Measurements from ENCODE around the gene RMDN3. TPM values are rescaled to one million over a fixed set of nuclear protein-coding genes. Genes with fewer than 3 reads are reported as not detected.

Gene RMDN3
- total RNA-seq, 1 donor from 2014 or later = 17.3 TPM

DNA sequence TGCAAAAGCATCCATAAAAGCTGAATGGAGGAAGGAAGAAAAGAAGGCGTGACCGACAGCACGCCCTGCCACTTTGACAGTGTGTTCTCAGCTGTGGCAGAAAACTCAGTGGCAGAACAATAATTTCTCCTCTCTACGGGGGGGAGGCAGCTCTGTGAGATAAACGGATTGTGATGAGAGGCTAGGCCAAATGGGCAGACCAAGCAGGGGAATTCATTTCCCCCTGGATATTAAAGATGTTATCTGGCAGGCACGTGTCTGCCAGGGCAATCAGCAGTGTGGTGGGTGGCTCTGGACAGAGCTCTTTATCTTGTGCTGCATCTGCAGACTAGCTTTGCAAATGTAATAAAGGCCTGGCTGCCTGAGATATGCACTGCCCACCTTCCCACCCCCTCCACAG lies 1.9 kb upstream of the RMDN3 start:
- no peak for DNase-seq
- intact Hi-C loops (cut with DNase I) = loop anchor here (10.0 kb wide), 1 partner anchor 62 kb away; the partner anchor contains the start of gene RAD51
- no peak for ATAC-seq (ENCODE audit: poor library complexity)

DNA sequence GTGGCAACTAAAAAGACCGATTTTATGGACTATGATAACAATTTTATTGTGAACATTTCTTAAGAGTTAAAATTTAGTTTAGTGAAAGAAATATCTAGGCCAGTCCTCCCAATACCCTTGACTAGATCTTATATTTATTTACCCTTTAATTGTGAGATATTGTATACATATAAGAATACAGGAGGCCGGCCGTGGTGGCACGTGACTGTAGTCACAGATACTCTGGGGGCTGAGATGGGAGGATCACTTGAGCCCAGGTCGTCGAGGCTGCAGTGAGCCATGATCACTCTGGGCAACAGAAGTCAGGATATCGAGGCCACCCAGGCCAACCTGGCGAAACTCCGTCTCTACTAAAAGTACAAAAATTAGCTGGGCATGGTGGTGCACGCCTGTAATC lies 756 bp upstream of the RMDN3 start:
- ATAC-seq (ENCODE audit: poor library complexity) (no peak), DNase-seq (no peak)
- intact Hi-C loops (cut with DNase I) = loop anchor here (10.0 kb wide), 1 partner anchor 61 kb away; the partner anchor contains the start of gene RAD51

DNA sequence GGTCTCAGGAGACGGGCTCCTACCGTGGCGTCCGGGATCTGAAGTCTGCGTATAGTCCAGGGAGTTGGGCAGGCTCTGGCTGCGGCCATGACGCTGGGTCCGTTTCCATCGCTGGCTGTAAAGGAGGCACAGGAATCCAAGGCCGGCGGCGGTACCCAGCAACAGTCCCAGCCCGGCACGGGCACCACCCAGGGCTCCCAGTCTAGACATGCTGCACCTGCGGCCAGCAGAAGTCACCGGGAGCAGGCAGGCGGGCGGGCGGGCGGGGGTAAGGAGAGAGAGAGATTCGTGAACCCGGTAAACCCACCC lies 526 bp downstream of the RMDN3 start:
- DNase-seq (no peak), ATAC-seq (ENCODE audit: poor library complexity) (peak; percentile 54)
- intact Hi-C loops (cut with DNase I) = loop anchor here (10.0 kb wide), 1 partner anchor 60 kb away; the partner anchor contains the start of gene RAD51

DNA sequence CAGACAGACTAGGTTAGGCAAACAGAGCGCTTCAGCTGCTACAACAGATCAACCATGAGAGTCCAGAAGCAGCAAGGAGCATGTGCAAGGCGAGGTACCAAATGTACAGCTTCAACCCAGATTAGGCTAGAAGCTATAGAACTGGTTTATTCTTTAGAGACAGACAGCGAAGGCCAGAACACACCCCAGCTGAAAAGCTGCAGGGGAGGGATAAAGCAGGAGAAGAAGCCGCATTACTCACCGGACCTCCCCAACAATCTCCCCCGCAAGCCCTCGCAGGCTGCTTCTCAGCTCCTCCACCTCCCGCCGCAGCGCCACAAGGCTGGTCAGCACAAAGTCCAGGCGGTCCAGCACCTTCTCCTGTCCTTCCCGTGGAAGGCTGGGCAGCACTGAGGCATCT lies 3.3 kb downstream of the RMDN3 start:
- no peak for ATAC-seq (ENCODE audit: poor library complexity)
- DNase-seq = no peak
- intact Hi-C loops (cut with DNase I) = loop anchor here (10.0 kb wide), 1 partner anchor 57 kb away; the partner anchor contains the start of gene RAD51

DNA sequence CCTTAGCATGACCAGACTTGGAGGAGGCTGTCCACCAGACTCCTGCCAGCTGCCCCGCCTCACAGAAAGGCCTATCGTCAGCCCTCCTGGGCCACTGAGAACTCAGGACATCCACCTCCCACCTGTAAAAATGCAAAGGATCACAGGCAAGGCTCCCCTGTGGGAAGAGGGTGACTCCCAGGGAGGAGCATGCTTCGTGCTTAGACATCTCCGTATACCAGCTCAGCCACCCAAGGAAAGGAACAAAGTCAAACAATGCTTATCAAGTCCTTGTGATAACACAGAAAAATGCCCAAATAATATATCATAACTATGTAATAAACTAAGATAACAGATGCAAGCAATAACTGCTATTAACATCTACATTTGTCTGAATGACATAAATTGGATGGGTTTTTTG lies 4.2 kb downstream of the RMDN3 start:
- intact Hi-C loops (cut with DNase I) = loop anchor here (10.0 kb wide), 1 partner anchor 56 kb away; the partner anchor contains the start of gene RAD51
- ATAC-seq (ENCODE audit: poor library complexity) (no peak), DNase-seq (no peak)

DNA sequence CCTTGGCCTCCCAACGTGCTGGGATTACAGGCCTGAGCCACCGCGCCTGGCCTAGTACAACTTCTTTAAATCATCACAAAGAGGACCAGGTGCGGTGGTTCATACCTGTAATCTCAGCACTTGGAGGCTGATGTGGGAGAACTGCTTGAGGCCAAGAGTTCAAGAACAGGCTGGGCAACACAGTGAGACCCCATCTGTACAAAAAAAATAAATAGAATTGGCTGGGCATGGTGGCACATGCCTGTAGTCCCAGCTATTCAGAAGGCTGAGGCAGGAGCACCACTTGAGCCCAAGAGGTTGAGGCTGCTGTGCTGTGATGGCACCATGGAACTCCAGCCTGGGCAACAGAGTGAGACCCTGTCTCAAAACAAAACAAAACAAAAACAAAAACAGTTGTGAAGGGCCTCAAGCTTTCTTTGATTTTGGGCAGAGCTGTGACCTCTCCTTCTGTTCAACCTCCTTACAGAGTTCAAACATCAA lies 5.9 kb downstream of the RMDN3 start:
- ATAC-seq (ENCODE audit: poor library complexity) (no peak), DNase-seq (no peak)
- intact Hi-C loops (cut with DNase I) = no loop called here

DNA sequence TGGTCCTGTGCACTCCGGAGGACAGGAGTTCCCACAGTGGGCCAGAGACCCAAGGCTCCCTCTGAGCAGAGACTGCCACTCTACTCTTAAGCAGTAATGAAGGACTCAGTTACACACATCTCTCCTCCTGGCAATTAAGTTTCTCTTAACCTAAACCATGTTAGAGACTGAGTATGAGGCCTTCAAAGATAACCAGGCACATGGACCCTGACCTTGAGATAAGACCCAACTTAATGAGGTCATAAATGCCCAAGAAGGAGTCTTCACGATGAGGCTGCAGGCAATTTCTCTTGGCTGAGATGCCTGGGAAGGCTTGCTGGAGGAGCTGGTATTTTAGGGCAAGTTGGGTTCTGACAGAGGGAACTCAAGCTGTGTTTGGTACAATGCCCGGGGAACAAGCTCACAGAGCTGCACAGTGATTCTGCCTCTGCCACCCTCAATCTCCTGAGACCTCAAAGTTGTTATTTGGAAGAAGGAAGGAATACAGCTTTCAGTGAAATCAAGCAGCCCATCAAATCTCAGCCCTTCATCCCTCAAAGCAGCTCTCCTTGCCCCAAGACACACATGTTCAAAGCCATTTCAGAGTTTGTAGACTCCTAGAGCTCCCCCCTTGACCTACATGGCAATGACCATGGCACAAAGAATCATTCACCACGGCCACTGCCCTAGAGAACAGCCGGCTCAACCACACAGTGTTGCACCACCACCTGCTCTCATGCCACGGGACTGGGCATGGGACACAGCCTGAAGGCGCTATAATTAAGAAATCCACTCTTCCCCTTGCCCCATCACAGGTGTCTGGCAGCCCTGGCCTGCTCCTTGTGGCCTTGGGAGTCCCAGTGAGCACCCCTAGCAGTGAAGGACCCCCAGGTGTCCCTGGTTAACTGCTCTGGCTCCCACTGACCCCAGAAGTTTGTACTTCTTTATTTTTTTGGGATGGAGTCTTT lies 7.1 kb downstream of the RMDN3 start:
- ATAC-seq (ENCODE audit: poor library complexity) = no peak
- no peak for DNase-seq
- intact Hi-C loops (cut with DNase I) = no loop called here

DNA sequence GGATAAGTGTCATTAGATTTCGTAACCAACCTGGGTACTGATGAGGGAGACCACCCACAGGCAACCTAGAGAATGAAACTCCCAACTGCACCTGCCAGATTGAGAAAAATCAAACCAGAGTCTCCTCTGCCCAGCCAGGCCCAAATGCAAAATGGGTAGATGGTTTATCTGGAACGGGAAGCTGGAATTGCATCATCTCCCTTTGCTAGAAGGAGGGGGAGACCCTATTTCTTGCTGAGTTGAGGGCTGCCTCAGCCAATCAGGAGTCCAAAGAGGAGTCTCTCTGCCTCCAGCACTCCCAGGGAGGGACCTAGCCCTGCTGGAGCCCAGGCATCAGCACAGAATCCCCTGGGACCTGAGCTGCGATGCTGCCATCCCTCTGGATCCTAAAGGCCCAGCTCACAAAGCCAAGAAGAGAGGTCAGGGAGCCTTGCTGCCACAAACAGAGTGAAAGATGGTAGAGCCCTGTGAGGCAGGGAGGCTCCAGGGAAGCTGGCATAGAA lies 8.1 kb downstream of the RMDN3 start:
- intact Hi-C loops (cut with DNase I) = no loop called here
- DNase-seq (no peak), ATAC-seq (ENCODE audit: poor library complexity) (peak; percentile 36)

DNA sequence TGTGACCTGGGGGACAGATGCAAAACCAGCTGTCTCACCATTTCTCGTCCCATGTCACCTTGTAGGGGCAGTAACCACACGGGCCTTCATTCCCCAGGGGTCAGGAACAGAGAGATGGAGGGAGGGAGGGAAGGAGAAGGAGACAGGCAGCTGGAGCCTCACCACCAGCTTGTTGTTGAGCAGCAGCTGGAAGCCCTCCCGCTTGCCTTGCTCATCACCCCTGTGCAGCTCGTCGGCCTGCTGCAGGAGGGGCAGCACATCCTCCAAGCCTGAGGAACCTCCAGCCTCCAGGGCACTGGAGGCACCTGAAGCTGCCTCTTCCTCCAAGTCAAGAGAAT lies 10.3 kb downstream of the RMDN3 start:
- DNase-seq (no peak), ATAC-seq (ENCODE audit: poor library complexity) (no peak)
- intact Hi-C loops (cut with DNase I) = no loop called here

DNA sequence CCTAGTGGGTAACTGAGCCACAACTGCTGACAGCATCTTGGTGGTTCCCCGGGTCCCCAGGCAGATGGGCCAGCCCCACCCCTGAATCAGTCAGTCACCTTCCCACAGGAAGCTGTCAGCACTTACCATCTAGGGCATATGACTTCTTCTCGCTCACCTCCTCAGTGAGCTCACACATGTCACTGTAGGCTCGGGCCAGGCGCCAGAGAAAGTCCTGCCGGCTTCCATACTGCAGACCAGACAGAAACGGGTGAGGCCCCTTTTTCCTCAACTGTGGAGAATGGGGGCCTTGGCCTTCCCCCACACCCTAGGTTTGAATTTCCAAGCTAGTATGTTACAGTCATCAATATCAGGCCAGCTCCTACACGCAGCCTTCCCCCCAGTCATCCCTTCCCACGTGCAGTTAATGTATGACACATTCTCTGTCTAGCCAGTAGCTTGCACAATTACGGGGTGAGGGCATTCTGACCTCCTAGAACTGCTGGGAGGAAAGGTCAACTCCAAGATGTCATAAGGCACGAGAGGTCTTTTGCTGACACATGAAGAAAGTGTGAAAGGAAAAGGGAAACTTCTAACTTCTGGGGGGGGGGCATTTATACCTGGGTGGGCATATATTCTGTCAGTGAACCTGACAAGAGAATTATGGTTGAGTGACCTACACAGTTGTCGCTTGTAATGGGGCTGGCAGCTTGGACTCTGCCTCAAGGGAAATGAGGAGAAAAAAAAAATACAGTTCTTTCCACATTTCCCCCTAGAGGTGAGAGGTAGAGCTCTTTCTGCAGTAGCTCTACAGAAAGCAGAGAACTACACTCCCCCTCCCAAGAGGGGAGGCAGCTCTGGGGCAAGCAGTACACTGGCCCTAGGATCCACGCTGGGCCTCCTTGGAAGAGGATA lies 10.9 kb downstream of the RMDN3 start:
- intact Hi-C loops (cut with DNase I) = no loop called here
- DNase-seq = peak; percentile 52
- peak; percentile 57 for ATAC-seq (ENCODE audit: poor library complexity)

DNA sequence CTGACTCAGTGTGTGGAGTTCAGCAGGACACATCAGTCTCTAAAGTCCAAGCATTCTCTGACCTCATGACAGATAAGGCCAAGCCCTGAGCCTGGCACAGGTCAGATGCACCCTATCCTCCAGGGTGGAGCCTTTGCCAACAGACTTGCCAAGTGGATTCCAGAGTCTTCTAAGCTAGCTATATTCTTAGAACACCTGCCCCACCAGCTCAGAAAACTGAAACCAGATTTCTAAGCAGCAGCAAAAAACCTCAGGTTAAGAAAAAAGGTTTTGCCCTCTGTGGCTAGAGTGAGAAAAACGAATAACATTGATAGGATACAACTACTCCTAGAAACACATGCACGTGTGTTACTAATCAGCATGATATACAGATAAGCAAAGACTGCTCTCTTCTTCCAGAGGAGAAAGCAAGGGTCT lies 11.6 kb downstream of the RMDN3 start:
- DNase-seq (no peak), ATAC-seq (ENCODE audit: poor library complexity) (peak; percentile 38)
- intact Hi-C loops (cut with DNase I) = no loop called here

DNA sequence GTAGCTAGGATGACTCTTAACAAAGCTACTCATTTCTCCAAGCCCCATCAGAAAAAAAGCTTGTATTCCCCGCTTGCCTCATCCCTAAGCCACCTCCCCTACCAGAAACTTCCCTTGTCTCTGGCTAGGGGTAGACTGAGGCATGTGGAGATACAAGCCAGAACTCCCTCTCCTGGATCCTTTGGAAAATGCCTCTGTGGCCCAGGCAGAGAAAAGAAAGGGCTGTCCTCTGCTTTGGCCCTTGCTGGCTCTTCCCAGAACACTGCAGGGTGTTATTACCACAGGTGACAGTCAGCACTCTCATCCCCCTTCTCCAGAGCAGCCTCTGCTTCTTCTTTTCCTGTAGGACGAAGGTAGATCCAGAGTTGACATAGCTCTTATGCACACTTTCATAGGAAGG lies 15.2 kb downstream of the RMDN3 start:
- intact Hi-C loops (cut with DNase I) = no loop called here

DNA sequence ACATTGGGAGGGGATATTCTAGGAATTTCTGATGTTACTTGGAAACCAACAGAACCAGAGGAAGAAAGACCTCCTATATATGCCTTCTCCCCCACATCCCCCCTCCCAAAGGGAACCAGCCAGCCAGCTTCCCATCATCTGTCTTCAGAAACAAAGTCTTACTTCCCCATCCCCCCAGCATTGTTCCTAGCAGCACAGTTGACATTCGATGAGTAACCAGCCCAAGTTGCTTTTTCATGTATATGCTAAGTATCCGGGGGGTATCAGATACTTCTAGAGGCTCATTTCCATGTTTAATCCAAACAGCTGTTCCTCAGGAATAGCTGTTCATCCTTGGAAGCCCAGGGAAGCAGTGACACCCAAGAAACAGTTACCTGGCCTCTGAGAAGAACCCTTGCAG lies 16.0 kb downstream of the RMDN3 start:
- ATAC-seq (ENCODE audit: poor library complexity) = no peak
- intact Hi-C loops (cut with DNase I) = no loop called here

More for the DNA sequence above, 15.2 kb downstream of the RMDN3 start:
- DNase-seq = no peak
- ATAC-seq (ENCODE audit: poor library complexity) = no peak

DNA sequence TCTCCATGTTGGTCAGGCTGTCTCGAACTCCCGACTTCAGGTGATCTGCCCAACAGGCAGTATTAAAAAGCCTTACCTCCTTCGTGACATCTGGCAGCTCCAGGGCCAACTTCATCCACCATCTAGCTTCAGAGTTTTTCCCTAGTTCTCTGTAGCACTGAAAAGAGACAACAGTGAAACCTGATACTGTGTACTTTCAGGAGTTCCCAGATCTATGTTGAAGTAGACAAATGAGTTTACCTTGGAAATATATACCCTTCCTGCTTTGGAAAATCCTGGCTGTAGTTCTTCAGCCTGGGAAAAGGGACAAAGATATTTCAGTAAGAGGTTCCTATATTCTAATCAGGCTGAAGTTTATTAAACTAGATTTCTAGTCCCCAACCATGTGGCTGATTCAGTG lies 18.0 kb downstream of the RMDN3 start:
- DNase-seq (no peak), ATAC-seq (ENCODE audit: poor library complexity) (no peak)
- intact Hi-C loops (cut with DNase I) = no loop called here

More for the DNA sequence above, 16.0 kb downstream of the RMDN3 start:
- no peak for DNase-seq

DNA sequence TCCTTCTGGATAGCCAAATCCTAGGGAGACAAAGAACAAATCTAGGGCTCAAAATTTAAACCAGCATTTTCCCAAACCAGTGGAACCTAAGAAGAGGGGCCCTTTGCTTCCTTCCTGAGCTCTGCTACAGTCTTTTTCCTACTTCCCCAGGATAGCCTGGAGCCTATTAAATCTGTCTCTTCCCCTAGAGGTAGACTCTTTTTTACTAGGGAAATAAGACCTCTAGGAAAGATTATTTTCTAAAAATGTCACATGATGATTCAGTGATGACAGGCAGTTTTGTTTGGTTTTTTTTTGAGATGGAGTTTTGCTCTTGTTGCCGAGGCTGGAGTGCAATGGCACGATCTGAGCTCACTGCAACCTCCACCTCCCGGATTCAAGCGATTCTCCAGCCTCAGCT lies 18.5 kb downstream of the RMDN3 start:
- no peak for DNase-seq
- no peak for ATAC-seq (ENCODE audit: poor library complexity)
- intact Hi-C loops (cut with DNase I) = no loop called here

DNA sequence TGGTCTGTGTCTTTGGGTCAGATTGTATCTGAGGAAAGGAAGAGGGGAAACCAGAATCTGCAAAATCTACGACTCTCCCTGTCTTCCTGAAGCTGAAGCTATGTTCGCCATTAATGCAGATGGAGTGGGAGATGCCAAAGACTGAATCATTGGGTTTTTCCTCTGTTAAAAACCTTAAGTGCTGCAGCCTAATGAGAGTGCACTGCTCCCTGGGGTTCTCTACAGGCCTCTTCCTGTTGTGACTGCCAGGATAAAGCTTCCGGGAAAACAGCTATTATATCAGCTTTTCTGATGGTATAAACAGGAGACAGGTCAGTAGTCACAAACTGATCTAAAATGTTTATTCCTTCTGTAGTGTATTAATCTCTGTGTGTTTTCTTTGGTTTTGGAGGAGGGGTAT lies 24.0 kb downstream of the RMDN3 start:
- ATAC-seq (ENCODE audit: poor library complexity) (no peak), DNase-seq (no peak)
- intact Hi-C loops (cut with DNase I) = no loop called here

DNA sequence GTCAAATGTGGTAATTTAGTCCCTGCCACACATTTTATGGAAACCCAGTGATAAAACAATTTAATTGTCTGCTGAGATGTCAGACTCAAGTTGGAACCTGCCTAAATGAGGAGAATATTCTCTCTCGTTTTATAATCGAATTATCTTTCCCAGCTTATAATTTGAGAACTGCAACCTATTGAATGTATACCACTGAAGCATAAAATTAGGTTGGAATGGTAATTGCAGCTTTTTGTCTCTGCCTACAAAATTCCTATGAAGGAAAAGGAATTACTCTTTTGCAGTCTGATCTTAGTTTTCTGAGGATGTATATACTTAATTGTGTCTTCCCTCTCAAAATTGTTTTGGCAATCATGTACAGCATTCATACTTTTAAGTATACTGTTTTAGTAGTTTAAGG lies 31.1 kb downstream of the RMDN3 start:
- ATAC-seq (ENCODE audit: poor library complexity) (no peak), DNase-seq (no peak)
- intact Hi-C loops (cut with DNase I) = no loop called here

DNA sequence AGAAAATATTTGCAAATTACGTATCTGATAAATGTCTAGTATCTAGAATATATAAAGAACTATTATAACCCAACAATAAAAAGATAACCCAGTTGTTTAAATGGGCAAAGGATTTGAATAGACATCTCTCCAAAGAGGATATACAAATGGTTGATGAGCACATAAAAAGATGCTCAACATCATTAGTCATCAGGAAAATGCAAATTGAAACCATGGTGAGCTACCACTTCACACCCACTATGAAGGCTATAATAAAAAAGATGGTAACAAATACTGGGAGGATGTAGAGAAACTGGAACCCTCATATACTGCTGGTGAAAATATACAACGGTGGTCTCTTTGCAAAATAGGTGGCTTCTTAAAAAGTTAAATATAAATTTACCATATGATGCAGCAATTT lies 32.1 kb downstream of the RMDN3 start:
- no peak for DNase-seq
- no peak for ATAC-seq (ENCODE audit: poor library complexity)
- intact Hi-C loops (cut with DNase I) = no loop called here

DNA sequence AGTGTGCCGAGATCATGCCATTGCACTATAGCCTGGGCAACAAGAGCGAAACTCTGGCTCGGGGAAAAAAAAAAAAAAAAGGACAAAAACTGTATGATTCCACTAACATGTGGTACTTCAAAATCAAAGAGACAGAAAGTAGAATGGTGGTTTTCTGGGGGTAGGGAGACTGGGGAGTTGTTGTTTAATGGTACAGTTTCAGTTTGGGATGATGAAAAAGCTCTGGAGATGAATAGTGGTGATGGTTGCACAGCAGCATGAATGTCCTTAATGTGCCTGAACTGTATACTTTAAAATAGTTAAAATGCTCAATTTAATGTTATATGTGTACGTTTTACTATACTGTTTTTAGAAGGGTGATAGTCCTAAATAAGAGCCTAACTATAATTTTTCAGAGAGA lies 32.7 kb downstream of the RMDN3 start:
- DNase-seq (no peak), ATAC-seq (ENCODE audit: poor library complexity) (no peak)
- intact Hi-C loops (cut with DNase I) = no loop called here
